K562 (cell line): ENCODE measurements around the gene CAPN5. TPM values are rescaled to one million over a fixed set of nuclear protein-coding genes. Genes with fewer than 3 reads are reported as not detected.

ENCODE experiments used
- ADNP ChIP-seq: fragments of 200-800 bp; sonication (Bioruptor generic); IDR thresholded peaks from 2 replicates; pipeline ENCODE4 v1.6.1; 2016; ENCODE audit warnings: missing genetic modification characterization, missing compliant biosample characterization
- ARID3B ChIP-seq: fragments of 250-450 bp; sonication (Bioruptor Pico); IDR thresholded peaks from 2 replicates; pipeline ENCODE4 v1.4.0; 2020; ENCODE audit warnings: borderline replicate concordance
- CC2D1A ChIP-seq: fragments of 450-650 bp; IDR thresholded peaks from 2 replicates; pipeline ENCODE4 v1.6.1; 2017; ENCODE audit warnings: mild to moderate bottlenecking
- GABPA ChIP-seq: fragments of 200-800 bp; sonication (Bioruptor generic); conservative IDR thresholded peaks from 2 replicates; pipeline ENCODE4 v1.6.1; 2016; ENCODE audit warnings: low read depth, missing genetic modification characterization, missing compliant biosample characterization
- JUN ChIP-seq, 2 experiments: sonication (generic) in 1 of 2; formaldehyde crosslinking in 1 of 2; IDR thresholded peaks; 2 replicates each; pipeline versions ENCODE4 v1.6.1 to v1.8.0; 2012 to 2022; ENCODE audit warnings: borderline replicate concordance in 2 of 2, mild to moderate bottlenecking in 2 of 2, improper control_type of control experiment in 1 of 2, low read depth in 1 of 2, low read length in 1 of 2, missing genetic modification reagents in 1 of 2
- JUND ChIP-seq, 2 experiments: IDR thresholded peaks; 2 replicates in 1 of 2; 3 replicates in 1 of 2; pipeline ENCODE4 v1.6.1; 2011; ENCODE audit warnings: borderline replicate concordance in 2 of 2, low read depth in 2 of 2, low read length in 2 of 2, improper control_type of control experiment in 1 of 2, missing biosample characterization in 1 of 2, missing genetic modification characterization in 1 of 2, missing genetic modification reagents in 1 of 2
- LCOR ChIP-seq: sonication (generic); formaldehyde crosslinking; IDR thresholded peaks from 2 replicates; pipeline ENCODE4 v1.8.0; 2022; ENCODE audit warnings: mild to moderate bottlenecking, missing genetic modification reagents
- MEIS2 ChIP-seq: fragments of 450-650 bp; IDR thresholded peaks from 2 replicates; pipeline ENCODE4 v1.6.1; 2014; ENCODE audit warnings: mild to moderate bottlenecking; ENCODE audit not compliant: partially characterized antibody
- NRF1 ChIP-seq, 2 experiments: fragments of 450-650 bp; IDR thresholded peaks in 1 of 2; conservative IDR thresholded peaks in 1 of 2; 2 replicates each; pipeline ENCODE4 v1.6.1; 2014; ENCODE audit warnings: mild to moderate bottlenecking in 2 of 2
- REST ChIP-seq, 2 experiments: fragments of 450-650 bp; formaldehyde crosslinking in 1 of 2; IDR thresholded peaks; 2 replicates each; pipeline versions ENCODE4 v1.4.0 to v1.6.1; 2014 to 2020; ENCODE audit warnings: mild to moderate bottlenecking in 2 of 2, borderline replicate concordance in 1 of 2, low read depth in 1 of 2
- SMARCA5 ChIP-seq: fragments of 450-650 bp; IDR thresholded peaks from 2 replicates; pipeline ENCODE4 v1.6.1; 2016
- ZKSCAN1 ChIP-seq: fragments of 150-350 bp; IDR thresholded peaks from 2 replicates; pipeline ENCODE4 v1.6.1; 2016; ENCODE audit warnings: low read depth, low read length
- ZNF384 ChIP-seq: IDR thresholded peaks from 2 replicates; pipeline ENCODE4 v1.6.1; 2012; ENCODE audit warnings: low read depth, low read length, improper control_type of control experiment
- polyA plus RNA-seq, 8 experiments: library from polyadenylated mRNA; depleted of rRNA in 4 of 8; stranded (reverse) in 5 of 8; unstranded in 3 of 8; fragments of >200 nt; fragmentation: Nextera tagmentation in 2 of 8; fragmentation: Illumina TruSeq in 1 of 8; extraction: Ambion mirVana in 2 of 8; extraction: Trizol in 1 of 8; gene quantifications; 2 replicates each; pipeline versions ENCODE4 v1.2.1 to v1.2.3, GENCODE V29; 2011 to 2014; ENCODE audit warnings: inconsistent platforms in 1 of 8, missing spikeins in 1 of 8
- total RNA-seq, 7 experiments: library from RNA; depleted of rRNA in 6 of 7; stranded (reverse); fragments of >200 nt in 6 of 7; fragmentation: Illumina TruSeq in 2 of 7; extraction: Trizol in 2 of 7; gene quantifications; 2 replicates each; pipeline versions ENCODE4 v1.2.1 to v1.2.3, GENCODE V29; 2011 to 2021; ENCODE audit warnings: low replicate concordance in 1 of 7
- TF ChIP-seq, protein P1 (sequence below): sonication (generic); formaldehyde crosslinking; IDR thresholded peaks from 2 replicates; pipeline ENCODE4 v1.8.1; 2022; ENCODE audit warnings: missing genetic modification reagents

The CAPN5 gene
- total and polyA plus RNA-seq, 9 of the 15 experiments (the other 6 are each of a cell fraction or from before 2014, with no cell fraction given), result 0.04 to 0.44 (median 0.14) TPM; not detected in 2

DNA sequence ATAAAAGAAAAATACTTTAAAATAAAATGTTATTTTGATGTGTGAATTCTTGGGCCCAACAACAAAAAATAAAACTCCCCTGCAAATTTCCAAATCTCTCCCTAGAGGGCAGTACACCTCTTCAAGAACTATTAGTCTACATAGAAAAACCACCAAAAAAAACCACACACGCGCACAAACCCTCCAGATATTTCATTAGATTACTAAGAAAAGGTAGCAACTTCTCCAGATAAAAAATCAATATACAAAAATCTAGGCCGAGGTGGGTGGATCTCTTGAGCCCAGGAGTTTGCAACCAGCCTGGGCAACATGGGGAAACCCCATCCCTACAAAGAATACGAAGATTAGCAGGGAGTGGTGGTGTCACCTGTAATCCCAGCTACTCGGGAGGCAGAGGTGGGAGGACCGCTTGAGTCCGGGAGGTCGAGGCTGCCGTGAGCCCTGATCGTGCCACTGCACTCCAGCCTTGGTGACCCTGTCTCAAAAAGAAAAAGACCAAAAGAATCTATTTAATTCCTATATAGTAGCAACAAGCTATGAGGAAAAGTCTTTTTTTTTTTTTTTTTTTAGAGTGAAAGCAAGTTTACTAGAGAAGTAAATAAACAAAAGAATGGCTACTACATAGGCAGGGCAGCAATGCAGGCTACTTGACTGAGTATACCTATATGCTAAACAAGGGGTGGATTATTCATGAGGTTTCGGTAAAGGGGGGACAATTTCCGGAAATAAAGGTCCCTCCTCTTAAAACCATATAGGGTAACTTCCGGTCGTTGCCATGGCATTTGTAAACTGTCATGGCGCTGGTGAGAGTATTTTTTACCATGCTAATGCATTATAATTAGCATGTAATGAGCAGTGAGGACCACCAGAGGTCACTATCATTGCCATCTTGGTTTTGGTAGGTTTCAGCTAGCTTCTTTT, 19.5 kb upstream of the CAPN5 start (continued):
- TF ChIP-seq REST (IDR thresholded peaks at IDR 0.05; ENCODE audit: borderline replicate concordance), result peak; percentile 51; the same call in 1 of the 2 replicates
- TF ChIP-seq REST (CRISPR knock-in tag; IDR thresholded peaks at IDR 0.05; ENCODE audit: low read depth), result no peak
- peak in 1 of 2 experiments; percentile 25; a peak in 2 of 4 replicates for TF ChIP-seq NRF1 (conservative IDR thresholded peaks at IDR 0.05 in 1 of 2, IDR thresholded peaks at IDR 0.05 in 1 of 2)
- TF ChIP-seq GABPA (tag), result peak; percentile 90
- TF ChIP-seq ADNP (tag), result 0 out of 2 replicates have a peak, but pooled peaks have one; percentile 11
- peak; percentile 10 for TF ChIP-seq MEIS2
- peak; percentile 20; the same call in 1 of the 2 replicates for TF ChIP-seq CC2D1A
- TF ChIP-seq, protein P1, sequence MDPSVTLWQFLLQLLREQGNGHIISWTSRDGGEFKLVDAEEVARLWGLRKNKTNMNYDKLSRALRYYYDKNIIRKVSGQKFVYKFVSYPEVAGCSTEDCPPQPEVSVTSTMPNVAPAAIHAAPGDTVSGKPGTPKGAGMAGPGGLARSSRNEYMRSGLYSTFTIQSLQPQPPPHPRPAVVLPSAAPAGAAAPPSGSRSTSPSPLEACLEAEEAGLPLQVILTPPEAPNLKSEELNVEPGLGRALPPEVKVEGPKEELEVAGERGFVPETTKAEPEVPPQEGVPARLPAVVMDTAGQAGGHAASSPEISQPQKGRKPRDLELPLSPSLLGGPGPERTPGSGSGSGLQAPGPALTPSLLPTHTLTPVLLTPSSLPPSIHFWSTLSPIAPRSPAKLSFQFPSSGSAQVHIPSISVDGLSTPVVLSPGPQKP, result peak; percentile 96; the same call in 1 of the 2 replicates
- 0 out of 2 replicates have a peak, but pooled peaks have one; percentile 19 for TF ChIP-seq SMARCA5
- TF ChIP-seq JUND (IDR thresholded peaks at IDR 0.05; ENCODE audit: borderline replicate concordance, low read depth, low read length), result peak; percentile 50; the same call in 1 of the 2 replicates
- no peak for TF ChIP-seq JUND (tag; IDR thresholded peaks at IDR 0.05; ENCODE audit: borderline replicate concordance, low read depth, low read length)
- peak; percentile 98 for TF ChIP-seq ZNF384
- 0 out of 2 replicates have a peak, but pooled peaks have one; percentile 3 for TF ChIP-seq LCOR
- TF ChIP-seq ZKSCAN1, result no peak
- TF ChIP-seq JUN (IDR thresholded peaks at IDR 0.05; ENCODE audit: borderline replicate concordance, low read depth, low read length), result 0 out of 2 replicates have a peak, but pooled peaks have one; percentile 22
- TF ChIP-seq JUN (CRISPR knock-in tag; IDR thresholded peaks at IDR 0.05; ENCODE audit: borderline replicate concordance), result no peak
- no peak for TF ChIP-seq ARID3B (CRISPR knock-in tag)
